AML-193 (cell line): ENCODE data around the gene LRPAP1.
"Not testable (repeated sequence)": the region's sequence is repeated elsewhere in the genome, so short reads cannot be mapped to it uniquely, and the experiment has no call there.

Experiments used
- DNase-seq, 2 experiments: peaks; one replicate each; lab custom pipeline; 2025; lab: John Stamatoyannopoulos, UW

The LRPAP1 gene

DNA sequence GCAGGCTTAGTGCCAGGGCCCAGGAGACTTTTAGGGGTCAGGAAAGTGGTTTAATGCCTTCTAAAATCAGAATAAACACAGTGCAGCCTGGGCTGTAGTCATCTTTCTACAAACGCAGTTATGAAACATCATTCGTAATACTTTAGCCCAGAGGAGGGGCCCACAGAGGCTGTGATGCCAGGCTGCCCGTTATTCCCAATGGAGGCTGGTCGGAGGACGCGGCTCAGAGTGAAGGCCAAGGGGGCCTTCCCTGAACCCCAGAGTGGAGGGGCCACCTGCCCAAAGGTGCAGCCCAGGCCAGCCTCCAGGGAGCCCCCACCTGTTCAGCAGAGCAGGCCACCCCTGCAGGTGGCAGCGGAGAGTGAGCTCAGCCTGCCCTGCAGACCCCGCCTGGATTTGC, 29.9 kb upstream of the LRPAP1 start:
- DNase-seq: not testable (repeated sequence)

DNA sequence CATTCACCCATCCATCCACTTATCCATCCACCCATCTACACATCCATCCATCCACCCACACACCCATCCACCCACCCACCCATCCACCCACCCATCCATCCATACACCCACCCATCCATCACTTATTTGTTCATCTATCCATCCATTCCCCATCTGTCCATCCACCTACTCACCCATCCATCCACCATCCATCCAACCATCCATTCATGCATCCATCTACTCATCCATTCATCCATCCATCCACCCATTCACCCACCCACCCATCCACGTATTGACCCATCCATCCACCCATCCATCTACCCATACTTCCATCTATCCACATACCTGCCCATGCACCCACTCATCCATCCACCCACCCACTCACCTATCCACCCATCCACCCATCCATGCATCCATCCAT, 28.2 kb upstream of the LRPAP1 start:
- DNase-seq: not testable (repeated sequence)

DNA sequence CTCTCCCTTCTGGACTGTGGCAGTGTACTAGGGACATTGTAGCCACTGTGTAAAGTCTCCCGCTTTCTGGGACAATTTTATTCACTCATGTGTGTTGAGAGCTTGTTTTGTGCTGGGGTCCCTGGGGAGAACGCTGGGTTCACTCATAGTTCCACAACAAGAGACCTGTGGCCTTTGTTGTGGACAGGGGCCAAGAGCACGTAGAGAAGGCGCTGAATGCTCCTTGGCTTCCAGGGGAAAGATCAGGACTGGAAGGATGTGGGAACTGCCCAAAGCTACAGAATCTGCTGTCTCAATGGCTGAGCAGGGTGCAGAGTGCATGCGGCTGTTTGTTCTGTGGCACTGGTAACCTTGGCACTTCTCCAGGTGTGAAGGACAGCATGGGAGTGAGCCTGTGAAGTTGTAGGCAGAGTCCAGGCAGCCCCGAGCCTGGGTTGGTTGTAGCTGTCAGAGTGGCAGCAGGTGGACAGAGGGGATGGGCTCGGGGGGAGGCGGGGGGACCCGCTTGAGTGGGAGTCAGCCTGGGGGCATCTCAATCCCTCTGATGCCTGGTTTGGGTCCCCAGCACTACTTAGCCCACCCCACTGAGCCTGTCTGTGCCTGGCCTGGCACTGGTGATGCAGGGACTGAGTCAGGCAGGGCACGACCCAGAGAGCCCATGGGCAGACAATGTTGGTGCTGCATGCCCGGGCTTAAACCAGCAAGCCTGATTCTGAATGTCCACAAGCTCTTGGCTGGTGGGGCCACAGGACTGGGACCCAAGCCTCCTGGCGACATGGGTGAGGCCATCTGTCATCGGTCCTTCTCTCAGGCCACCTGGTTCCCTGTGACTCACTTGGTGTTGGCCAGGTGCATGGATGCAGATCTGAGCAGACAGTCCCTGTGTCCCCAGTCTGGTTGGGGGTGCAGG, 27.4 kb upstream of the LRPAP1 start:
- not testable (repeated sequence) for DNase-seq

DNA sequence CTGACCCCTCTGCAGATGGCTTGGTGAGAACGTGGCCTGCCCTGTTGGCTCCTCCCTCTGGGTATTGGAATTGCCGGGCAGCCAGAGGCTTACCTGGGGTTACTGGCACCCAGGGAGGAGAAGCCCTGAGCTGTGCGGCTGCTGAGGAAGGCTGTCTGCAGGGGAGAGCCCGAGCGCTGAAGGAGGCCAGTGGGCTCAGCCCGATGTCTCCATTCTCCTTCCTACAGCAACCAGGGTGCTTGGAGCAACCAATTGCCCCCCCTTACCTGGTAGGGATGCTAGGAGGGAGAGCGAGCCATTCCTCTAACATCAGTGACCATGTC, 26.3 kb upstream of the LRPAP1 start:
- DNase-seq: not testable (repeated sequence)

DNA sequence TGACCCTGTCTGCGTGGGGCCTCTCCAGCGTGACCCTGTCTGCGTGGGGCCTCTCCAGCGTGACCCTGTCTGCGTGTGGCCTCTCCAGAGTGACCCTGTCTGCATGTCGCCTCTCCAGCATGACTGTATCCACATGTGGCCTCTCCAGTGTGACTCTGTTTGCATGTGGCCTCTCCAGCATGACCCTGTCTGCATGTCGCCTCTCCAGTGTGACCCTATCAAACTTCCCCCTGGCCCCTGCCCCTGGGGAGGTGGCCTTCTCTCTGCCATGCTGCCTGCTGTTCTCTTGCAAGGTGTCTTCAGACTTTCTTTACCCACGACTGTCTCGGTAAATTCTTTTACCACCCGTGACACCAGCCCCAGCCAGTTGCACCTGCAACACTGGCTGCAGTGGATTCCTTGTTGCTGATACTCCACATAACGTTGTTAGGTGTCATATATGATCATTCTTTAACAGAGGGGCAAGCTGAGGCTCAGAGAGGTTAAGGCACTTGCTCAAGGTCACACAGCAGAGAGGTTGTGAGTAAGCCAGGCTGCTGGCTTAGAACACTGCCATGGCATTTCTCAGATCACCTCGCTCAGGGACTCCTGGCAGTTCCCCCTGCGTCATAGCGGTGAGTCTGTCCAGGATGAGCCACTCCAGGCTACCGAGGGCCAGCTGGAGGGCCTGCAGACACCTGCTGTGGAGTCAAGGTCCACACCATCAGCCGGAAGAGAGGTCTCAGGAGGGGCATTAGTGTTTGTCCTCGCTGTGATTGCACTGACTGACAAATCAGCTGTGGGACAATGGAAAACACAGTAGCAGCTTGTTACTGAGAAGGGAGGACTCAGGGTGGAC, 25.7 kb upstream of the LRPAP1 start:
- not testable (repeated sequence) for DNase-seq

DNA sequence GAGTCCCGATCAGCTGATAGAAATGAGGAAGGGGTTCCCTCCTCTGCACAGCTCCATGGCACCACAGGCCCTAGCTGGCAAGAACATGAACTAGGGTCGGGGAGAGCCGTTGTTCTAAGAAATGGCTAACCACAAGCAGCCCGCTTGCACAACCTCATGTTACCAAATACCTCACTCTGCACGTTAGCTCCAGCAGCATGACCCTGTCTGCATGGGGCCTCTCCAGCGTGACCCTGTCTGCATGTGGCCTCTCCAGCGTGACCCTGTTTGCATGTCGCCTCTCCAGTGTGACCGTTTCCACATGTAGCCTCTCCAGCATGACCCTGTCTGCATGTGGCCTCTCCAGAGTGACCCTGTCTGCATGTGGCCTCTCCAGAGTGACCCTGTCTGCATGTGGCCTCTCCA, 24.9 kb upstream of the LRPAP1 start:
- DNase-seq: peak; percentile 90 to 96

DNA sequence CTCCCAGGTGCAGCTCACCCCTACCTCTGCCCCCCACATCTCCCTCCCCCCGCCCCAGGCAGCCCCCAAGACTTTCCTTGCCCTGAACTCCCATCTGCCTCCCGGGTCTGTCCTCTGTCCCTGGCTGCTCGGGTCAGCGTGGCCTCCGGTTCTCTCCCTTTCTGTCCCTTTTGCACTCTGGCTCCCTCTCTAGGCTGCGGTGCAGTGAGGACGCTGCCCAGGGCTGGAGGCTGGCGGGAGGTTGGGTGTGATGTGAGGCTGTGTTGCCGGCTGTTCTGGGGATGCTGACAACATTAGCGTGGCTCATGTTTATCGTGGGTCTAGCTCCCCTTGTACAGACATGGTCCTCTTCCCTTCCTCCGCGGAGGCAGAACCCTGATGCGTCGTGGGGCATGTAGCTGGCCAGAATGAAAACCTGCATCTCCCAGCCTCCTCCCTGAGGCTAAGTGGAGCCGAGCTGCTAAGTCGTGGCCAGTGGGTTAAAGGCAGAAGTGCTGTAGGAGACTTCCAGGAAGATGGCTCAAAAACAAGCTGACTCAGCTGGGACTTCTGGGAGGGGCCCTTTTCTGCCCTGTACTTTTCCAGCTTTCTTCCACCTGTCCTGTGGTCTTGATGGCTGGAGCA, 24.1 kb upstream of the LRPAP1 start:
- not testable (repeated sequence) for DNase-seq

DNA sequence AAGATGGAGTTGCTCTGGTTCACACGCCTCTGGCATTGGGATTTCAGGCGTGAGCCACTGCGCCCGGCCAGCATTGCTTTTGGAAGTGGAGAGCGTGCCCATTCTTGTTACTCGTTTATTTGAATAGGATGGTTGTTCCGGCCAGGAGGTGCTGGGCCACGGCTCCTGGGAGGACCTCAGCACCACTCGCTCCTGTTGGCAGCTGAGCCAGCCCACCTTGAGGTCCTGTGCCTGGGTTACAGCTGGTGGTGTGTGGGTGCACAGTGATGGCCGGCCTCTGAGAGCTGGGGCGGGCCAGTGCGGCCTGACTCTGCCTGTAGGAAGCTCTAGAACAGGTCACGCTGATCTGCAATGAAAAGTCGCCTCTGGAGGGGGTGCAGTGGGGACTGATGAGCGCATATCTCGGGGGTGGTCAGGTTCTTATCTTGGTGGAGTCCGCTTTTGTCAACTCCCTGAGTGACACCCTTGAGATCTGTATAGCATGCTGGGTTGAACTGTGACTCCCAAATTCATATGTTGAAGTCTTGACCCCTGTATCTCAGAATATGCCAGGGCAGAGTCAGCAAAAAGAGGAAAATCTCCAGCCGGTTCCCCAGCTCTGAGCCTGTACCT, 23.3 kb upstream of the LRPAP1 start:
- not testable (repeated sequence) for DNase-seq

DNA sequence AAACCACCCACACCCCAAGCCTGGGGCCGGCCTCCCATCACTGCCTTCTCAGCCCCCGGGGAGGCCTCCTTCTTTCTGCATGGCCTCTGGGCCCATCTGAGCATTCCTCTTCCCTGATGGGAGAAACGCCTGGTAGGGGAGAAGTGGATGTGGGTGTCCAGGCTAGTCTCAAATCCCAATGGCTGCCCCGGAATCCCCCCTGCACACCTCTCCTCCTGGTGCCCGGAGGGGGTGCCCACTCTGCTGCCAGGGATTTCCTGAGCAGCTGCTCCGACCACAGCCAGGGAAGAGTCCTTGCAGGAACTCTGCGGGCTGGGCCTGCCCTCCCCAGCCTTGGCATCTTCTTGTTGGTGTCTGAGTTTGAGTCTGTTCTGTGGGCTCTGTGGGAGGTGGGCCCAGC, 19.1 kb upstream of the LRPAP1 start:
- DNase-seq: not testable (repeated sequence)

DNA sequence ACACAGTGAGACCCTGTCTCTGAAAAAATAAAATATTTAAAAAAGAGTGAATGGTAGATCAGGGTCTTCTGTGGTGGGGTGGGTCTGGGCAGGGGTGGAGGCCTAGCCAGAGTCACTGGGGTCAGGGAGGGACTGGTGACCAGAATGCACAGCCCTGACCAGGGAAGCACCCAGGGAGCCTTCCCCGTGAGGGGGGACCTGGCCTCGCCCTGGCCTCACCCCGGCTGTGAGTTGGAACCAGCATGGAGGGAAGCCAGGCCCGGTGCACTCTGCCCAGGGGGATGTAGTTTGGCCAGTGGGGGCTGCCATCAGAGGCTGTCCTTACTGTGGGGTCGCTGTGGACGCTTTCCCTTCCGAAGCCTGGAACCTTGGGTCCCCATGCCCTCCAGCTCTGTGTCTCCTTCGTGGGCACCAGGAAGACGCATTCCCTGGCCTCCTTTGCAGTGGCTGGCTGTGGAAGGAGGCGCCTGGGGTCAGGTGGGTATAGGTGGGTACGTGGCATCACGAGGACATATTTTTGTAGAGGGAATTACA, 18.6 kb upstream of the LRPAP1 start:
- not testable (repeated sequence) for DNase-seq

DNA sequence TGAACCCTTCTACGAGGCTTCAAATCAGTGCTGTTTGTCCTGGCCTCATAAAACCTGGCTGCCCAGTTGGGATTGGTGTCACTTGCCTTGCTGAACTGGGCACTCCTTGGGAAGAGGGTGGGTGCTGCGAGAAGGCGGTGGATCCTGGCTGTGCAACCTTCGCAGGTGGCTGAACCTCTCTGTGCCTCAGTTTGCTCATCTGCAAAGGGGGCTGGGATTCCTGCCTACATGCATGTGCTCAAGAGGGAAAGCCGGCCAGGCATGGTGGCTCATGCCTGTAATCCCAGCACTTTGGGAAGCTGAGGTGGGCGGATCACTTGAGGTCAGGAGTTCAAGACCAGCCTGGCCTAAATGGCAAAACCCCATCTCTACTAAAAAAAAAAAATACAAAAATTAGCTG, 17.8 kb upstream of the LRPAP1 start:
- not testable (repeated sequence) for DNase-seq

DNA sequence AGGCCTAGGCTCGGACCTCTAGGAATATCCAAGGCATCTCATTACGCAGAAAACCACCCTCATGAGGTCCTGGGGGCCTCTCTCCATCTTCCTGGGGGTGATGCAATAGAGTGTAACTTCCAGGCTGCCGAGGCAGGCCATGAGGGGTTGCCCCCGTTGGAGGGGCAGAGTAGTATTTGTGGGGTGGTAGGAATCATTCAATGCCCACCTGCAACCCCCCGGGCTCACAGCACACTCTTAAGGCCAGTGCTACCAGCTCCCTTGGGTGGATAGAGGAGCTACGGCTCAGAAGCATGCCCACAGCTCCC, 17.4 kb upstream of the LRPAP1 start:
- not testable (repeated sequence) for DNase-seq

DNA sequence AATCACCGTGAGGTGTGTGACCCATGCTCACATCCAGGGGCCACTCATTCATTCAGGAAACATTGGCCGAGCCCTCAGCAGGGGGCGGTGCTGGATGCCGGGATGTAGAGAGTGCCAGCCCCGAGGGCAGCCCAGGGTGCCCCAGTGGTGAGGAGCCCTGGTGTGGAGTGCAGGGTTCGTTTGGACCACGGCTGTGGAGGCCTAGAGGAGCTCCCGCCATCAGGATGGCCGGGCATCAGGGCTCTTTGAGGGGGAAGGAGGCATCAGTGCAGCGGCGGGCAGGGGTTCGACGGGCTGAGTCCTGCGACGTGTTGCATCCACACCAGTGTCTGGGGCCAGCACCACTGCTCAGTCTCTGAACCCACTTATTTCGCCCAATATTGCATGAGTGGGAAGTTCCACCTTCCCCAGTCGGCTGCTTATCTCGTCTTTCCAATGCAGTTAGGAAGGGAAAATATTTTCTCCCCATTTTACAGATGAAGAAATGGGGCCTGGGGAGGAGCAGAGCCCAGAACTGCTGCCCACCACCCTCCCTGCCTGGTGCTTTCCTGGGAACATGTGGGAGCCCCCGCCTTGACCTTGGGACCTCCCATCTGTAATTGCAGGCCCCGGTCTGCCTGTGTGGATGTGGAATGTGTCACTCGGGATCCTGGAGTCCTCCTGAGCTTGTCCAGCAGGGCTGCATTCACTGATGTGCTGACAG, 16.9 kb upstream of the LRPAP1 start:
- not testable (repeated sequence) for DNase-seq

DNA sequence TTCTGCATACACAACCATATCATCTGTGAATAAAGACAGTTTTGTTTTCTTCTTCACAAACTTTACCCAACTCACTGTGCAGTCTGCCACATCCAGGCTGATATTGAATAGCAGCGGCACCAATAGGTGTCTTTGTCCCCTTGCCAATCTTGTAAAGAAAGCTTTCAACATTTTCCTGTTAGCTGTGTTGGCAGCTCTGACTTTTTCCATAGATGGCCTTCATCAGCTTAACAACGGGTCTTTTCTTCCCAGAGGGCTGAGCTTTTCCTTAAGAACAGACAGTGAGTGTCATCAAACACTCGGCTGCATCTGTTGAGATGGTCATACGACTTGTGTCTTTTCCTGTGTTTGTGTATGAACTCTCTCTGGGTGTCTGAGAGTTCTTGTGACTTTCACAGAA, 14.5 kb upstream of the LRPAP1 start:
- DNase-seq: not testable (repeated sequence)

DNA sequence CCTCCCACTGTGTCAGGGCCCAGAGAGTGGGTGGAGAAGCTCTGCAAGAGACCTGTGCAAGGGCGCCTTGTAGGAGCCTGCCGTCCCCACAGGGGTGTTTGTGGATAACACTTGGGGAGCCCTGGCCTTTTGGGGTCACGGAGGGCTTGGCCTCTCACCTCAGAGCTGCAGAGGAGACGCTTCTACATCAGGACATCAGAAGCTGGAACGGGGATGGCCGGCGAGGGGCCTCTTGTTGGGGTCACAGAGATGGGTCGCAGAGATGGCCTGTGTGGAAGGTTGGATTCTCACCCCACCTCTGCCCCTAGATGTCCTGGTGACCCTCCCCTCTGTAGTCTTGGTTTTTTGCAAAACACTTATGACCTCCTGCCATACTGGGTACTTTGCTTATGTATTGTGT, 13.1 kb upstream of the LRPAP1 start:
- DNase-seq: not testable (repeated sequence)

DNA sequence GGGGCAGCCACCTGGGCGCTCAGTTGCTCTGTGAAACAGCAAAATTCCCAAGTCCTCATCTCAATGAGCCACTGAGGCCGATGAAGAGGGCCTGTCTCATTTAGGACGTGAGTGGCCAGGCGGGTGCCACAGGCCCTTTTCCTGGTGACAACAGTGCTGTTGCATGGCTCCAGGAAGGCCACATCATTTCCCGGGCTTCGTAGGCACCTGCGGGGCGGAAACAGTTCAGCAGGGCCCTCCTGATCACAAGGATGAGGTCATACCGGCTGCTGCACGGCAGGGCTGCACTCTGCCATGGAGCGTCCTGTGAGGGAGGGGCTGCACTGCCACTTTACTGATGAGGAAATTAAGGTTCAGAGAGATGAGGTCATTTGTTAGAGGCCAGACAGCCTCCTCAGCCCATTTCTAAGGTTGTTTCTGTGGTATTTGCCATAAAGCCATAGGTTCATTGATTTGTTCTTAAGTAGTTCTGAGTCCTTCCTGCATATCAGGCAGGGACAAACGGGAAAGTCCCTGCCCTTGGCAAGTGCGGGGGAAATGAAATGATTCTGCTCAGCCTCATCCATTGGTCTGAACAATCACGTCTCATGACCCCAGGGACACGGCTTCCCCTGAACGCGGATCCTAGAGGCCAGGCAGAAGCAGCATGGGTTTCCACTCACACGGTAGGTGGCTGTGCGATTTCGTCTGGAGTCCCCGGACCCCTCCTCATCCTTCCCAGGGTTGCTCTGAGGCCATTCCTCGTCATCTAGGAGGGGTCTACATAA, 12.2 kb upstream of the LRPAP1 start:
- not testable (repeated sequence) for DNase-seq

DNA sequence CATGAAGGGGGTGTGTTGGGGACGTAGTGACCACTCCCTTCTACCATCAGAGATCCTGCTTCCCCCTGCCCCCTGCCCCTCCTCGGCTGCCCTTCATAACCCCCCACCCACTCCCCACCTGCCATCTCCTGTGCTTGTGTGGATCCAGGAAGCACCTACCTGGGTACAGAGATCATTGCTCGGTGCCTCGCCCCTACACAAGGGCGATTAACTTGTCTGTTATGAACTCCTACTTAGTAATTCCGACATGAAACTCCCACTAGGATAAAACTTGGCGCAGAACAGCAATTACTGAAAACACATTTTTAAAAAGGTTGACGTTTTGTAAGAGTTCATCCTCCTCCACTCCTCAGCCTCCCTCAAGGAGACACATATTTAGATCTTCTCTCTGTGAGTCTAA, 11.2 kb upstream of the LRPAP1 start:
- not testable (repeated sequence) for DNase-seq

DNA sequence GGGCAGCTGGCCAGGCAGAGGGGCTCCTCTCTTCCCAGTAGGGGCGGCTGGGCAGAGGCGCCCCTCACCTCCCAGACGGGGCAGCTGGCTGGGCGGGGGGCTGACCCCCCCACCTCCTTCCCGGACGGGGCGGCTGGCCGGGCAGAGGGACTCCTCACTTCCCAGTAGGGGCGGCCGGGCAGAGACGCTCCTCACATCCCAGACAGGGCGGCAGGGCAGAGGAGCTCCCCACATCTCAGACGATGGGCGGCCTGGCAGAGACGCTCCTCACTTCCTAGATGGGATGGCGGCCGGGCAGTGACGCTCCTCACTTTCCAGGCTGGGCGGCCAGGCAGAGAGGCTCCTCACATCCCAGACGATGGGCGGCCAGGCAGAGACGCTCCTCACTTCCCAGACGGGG, 6.7 kb upstream of the LRPAP1 start:
- DNase-seq: not testable (repeated sequence)

DNA sequence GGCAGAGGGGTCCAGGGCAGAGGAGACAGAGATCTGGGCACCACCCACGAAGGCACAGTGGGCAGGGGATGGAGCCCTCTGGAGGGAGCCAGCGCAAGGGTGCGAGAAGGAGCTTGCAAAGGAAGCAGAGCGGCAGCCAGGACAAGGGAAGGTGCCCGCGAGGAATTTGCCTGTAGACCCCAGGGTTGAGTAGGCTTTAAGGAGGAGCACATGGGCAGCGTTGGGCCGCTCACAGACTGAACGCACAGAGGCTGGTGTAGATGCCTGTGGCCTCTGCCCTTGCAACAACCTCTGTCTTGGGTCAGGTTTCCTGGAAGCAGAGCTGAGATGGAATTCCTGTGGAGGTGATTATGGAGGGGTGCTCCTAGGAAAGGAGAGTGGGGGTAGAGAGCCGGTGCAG, 3.6 kb upstream of the LRPAP1 start:
- not testable (repeated sequence) for DNase-seq

DNA sequence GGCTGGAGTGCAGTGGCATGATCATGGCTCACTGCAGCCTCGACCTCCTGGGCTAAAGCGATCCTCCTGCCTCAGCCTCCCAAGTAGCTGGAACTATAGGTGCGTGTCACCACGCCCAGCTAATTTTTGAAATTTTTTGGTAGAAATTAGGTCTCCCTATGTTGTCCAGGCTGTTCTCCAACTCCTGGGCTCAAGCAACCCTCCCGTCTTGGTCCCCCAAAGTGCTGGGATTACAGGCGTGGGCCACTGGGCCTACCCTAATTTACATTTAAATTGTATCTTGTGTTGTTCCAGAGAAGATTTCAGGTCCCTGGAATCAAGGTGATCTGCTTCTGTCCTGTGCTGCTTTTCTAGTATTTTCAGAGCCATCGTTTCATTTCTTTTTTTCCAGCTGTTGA, 1.2 kb upstream of the LRPAP1 start:
- no peak for DNase-seq
